ENCODE measurements around the gene DRAP1. TPM values are rescaled to one million over a fixed set of nuclear protein-coding genes. Genes with fewer than 3 reads are reported as not detected.
"Not testable (repeated sequence)": the region's sequence is repeated elsewhere in the genome, so short reads cannot be mapped to it uniquely, and the experiment has no call there.

The DRAP1 gene
- total and polyA plus RNA-seq, 8 donors: 61.0 to 112 (median 86.3) TPM

GRCh38 chr11:65946655-65947054 lies 27.4 kb downstream of the DRAP1 start:
- Histone ChIP-seq H3K9me3 (no peaks in the 10 kb centered on the region), H3K27ac (no peak overlapping the region), H3K27me3 (peaks cover 0 to 10% of the 10 kb centered on the region in 2 donors), H3K4me3 (no peak overlapping the region), H3K36me3 (no peaks in the 10 kb centered on the region), H3K4me1 (peaks cover 0 to 9% of the 10 kb centered on the region in 2 donors)
- DNase-seq (peak in 1 of 4 donors; percentile 43), ATAC-seq (no peak)
- TF ChIP-seq CTCF (IDR thresholded peaks at IDR 0.05): no peak
- intact Hi-C loops (cut with DNase I): no loop called here

- H3K9me3 ChIP-seq: no peaks in the 10 kb centered on the region
- H3K4me3 ChIP-seq: no peak overlapping the region
- H3K4me1 ChIP-seq: peaks cover 0 to 4% of the 10 kb centered on the region in 2 donors
- DNase-seq: no peak
- no peaks in the 10 kb centered on the region for H3K36me3 ChIP-seq
- no peak overlapping the region for H3K27ac ChIP-seq
- intact Hi-C loops (cut with DNase I): no loop called here
- no peak for ATAC-seq
- H3K27me3 ChIP-seq: peaks cover 0 to 10% of the 10 kb centered on the region in 2 donors
- no peak for TF ChIP-seq CTCF (IDR thresholded peaks at IDR 0.05)
Observed at GRCh38 chr11:65947133-65947532, 27.9 kb downstream of the DRAP1 start.

DNA sequence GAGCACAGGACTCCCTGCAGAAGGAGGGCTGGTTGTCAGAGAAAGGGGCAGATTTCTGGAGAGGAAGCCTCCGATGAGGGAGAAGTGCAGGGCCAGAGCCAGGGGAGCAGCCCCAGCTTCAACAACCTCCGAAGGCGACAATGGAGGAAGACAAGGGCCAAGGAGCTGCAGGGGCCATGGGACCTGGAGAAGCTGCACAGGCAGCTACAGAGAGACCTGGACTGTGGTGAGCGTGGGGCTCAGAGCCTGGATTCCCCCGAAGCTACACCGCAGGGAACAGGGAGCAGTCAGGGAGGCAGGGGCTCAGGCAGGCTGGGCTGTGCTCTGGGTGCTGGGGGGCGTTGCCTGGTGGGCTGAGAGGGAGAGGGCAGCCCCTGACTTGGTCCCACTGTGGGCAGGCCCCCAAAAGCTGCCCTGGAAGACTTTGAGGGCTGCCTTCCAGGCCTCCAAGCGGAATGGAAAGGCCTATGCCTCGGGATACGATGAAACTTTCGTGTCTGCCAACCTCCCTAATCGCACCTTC lies 28.4 kb downstream of the DRAP1 start:
- H3K27me3 ChIP-seq: peaks cover 0 to 10% of the 10 kb centered on the region in 2 donors
- H3K9me3 ChIP-seq: no peaks in the 10 kb centered on the region
- intact Hi-C loops (cut with DNase I): no loop called here
- peak in 1 of 4 donors; percentile 41 for DNase-seq
- no peaks in the 10 kb centered on the region for H3K4me1 ChIP-seq
- no peak for ATAC-seq
- TF ChIP-seq CTCF (IDR thresholded peaks at IDR 0.05): no peak
- H3K27ac ChIP-seq: no peak overlapping the region
- H3K4me3 ChIP-seq: no peak overlapping the region
- H3K36me3 ChIP-seq: no peaks in the 10 kb centered on the region

DNA sequence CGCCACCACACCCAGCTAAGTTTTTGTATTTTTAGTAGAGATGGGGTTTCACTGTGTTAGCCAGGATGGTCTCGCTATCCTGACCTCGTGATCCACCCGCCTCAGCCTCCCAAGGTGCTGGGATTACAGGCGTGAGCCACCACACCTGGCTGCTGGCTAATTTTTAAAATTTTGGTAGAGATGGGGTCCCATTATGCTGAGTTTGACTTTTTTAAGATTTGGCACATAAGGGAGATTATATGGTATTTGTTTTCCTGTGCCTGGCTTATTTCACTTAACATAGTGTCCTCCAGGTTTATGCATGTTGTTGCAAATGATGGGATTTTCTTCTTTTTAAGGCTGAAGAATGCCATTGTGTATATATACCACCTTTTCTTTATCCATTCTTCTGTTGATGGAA lies 31.5 kb downstream of the DRAP1 start:
- H3K4me1 ChIP-seq; DNase-seq; H3K36me3 ChIP-seq; H3K27ac ChIP-seq; H3K9me3 ChIP-seq; H3K4me3 ChIP-seq; intact Hi-C loops (cut with DNase I); ATAC-seq: not testable (repeated sequence)
- peaks cover 0 to 29% of the 10 kb centered on the region in 2 donors for H3K27me3 ChIP-seq

- ATAC-seq: not testable (repeated sequence)
Observed at GRCh38 chr11:65951641-65952040, 32.4 kb downstream of the DRAP1 start.

GRCh38 chr11:65952052-65952521 lies 32.9 kb downstream of the DRAP1 start:
- no peak overlapping the region for H3K27ac ChIP-seq
- no peak overlapping the region for H3K4me3 ChIP-seq
- H3K27me3 ChIP-seq: peaks cover 0 to 29% of the 10 kb centered on the region in 2 donors
- DNase-seq: no peak
- H3K4me1 ChIP-seq: no peaks in the 10 kb centered on the region
- ATAC-seq: no peak
- intact Hi-C loops (cut with DNase I): no loop called here
- no peaks in the 10 kb centered on the region for H3K36me3 ChIP-seq
- no peaks in the 10 kb centered on the region for H3K9me3 ChIP-seq
- no peak for TF ChIP-seq CTCF (IDR thresholded peaks at IDR 0.05)

More at GRCh38 chr11:65951641-65952040, 32.4 kb downstream of the DRAP1 start:
- peaks cover 0 to 30% of the 10 kb centered on the region in 2 donors for H3K27me3 ChIP-seq
- intact Hi-C loops (cut with DNase I); DNase-seq; H3K4me1 ChIP-seq; H3K27ac ChIP-seq; H3K36me3 ChIP-seq; H3K9me3 ChIP-seq; H3K4me3 ChIP-seq: not testable (repeated sequence)
